Measurements from ENCODE around the gene SLC51B. TPM values are rescaled to one million over a fixed set of nuclear protein-coding genes. Genes with fewer than 3 reads are reported as not detected.
"Not testable (repeated sequence)": the region's sequence is repeated elsewhere in the genome, so short reads cannot be mapped to it uniquely, and the experiment has no call there.

Gene SLC51B
- total RNA-seq, 1 donor from 2014 or later: not detected

- DNase-seq (ENCODE audit: extremely low read depth, low read depth, low spot score): no peak
These were observed 51.5 kb downstream of the SLC51B start for GRCh38 chr15:65096481-65097385.

- DNase-seq (ENCODE audit: extremely low read depth, low read depth, low spot score): no peak
These were observed 52.6 kb downstream of the SLC51B start for GRCh38 chr15:65097651-65098263.

- no peak for DNase-seq (ENCODE audit: extremely low read depth, low read depth, low spot score)
These were observed 54.1 kb downstream of the SLC51B start for GRCh38 chr15:65099336-65099735.

GRCh38 chr15:65099801-65100200 is 54.6 kb downstream of the SLC51B start:
- DNase-seq (ENCODE audit: extremely low read depth, low read depth, low spot score): not testable (repeated sequence)

GRCh38 chr15:65100442-65100841 is 55.3 kb downstream of the SLC51B start:
- no peak for DNase-seq (ENCODE audit: extremely low read depth, low read depth, low spot score)

GRCh38 chr15:65101411-65101890 is 56.3 kb downstream of the SLC51B start:
- peak; percentile 18 for DNase-seq (ENCODE audit: extremely low read depth, low read depth, low spot score)

- no peak for DNase-seq (ENCODE audit: extremely low read depth, low read depth, low spot score)
These were observed 56.9 kb downstream of the SLC51B start for GRCh38 chr15:65101891-65102708.

GRCh38 chr15:65102912-65103311 is 57.7 kb downstream of the SLC51B start:
- DNase-seq (ENCODE audit: extremely low read depth, low read depth, low spot score): no peak

Other genes with a start within 250 kb of the SLC51B start
- 4.6 and 7.5 TPM in 2 replicates for gene PIF1, start 219.7 kb upstream of the SLC51B start, total RNA-seq
- gene PLEKHO2, start 203.5 kb upstream of the SLC51B start, total RNA-seq: 54.9 and 72.1 TPM in 2 replicates
- 0.58 and 6.2 TPM in 2 replicates for gene ANKDD1A, start 133.5 kb upstream of the SLC51B start, total RNA-seq
- gene SPG21, start 55.5 kb upstream of the SLC51B start, total RNA-seq: 97.1 and 102 TPM in 2 replicates
- gene MTFMT, start 15.7 kb upstream of the SLC51B start, total RNA-seq: 18.2 and 22.4 TPM in 2 replicates
- not detected in 2 replicates for gene RASL12, start 22.6 kb downstream of the SLC51B start, total RNA-seq
- gene KBTBD13, start 31.4 kb downstream of the SLC51B start, total RNA-seq: not detected in 2 replicates
- 0.53 and 1.6 TPM in 2 replicates for gene UBAP1L, start 69.8 kb downstream of the SLC51B start, total RNA-seq
- 16.6 and 18.1 TPM in 2 replicates for gene PDCD7, start 88.4 kb downstream of the SLC51B start, total RNA-seq
- 35.9 and 37.9 TPM in 2 replicates for gene CLPX, start 140.0 kb downstream of the SLC51B start, total RNA-seq
- 0.12 TPM in 1 of 2 replicates, not detected in the other for gene CILP, start 166.1 kb downstream of the SLC51B start, total RNA-seq
- gene PARP16, start 241.5 kb downstream of the SLC51B start, total RNA-seq: 4.0 and 9.0 TPM in 2 replicates